HepG2 (cell line): Measurements from ENCODE around the gene OPRL1. TPM values are rescaled to one million over a fixed set of nuclear protein-coding genes. Genes with fewer than 3 reads are reported as not detected.

Experiments
- ARID4A ChIP-seq: sonication (generic); formaldehyde crosslinking; IDR thresholded peaks from 2 replicates; pipeline ENCODE4 v1.5.0; 2020; ENCODE audit warnings: mild to moderate bottlenecking, missing genetic modification reagents, borderline replicate concordance
- CBX5 ChIP-seq: sonication (generic); formaldehyde crosslinking; IDR thresholded peaks from 2 replicates; pipeline ENCODE4 v1.4.0; 2020; ENCODE audit warnings: missing genetic modification reagents, borderline replicate concordance
- CCAR2 ChIP-seq: fragments of 200-400 bp; formaldehyde crosslinking; optimal IDR thresholded peaks from 2 replicates; pipeline ENCODE3; 2018; ENCODE audit warnings: low read depth, mild to moderate bottlenecking, low read length, moderate library complexity
- GLMP ChIP-seq: sonication (generic); formaldehyde crosslinking; IDR thresholded peaks from 2 replicates; pipeline ENCODE4 v1.9.0; 2021; ENCODE audit warnings: missing genetic modification reagents, mild to moderate bottlenecking, borderline replicate concordance
- HMG20B ChIP-seq: conservative IDR thresholded peaks from 2 replicates; pipeline ENCODE4 v1.6.1; 2016; ENCODE audit warnings: missing genetic modification reagents, missing compliant biosample characterization
- HNRNPUL1 ChIP-seq: fragments of 200-400 bp; formaldehyde crosslinking; IDR thresholded peaks from 2 replicates; pipeline ENCODE4 v1.6.1; 2017; ENCODE audit warnings: low read depth, mild to moderate bottlenecking, low read length, moderate library complexity
- KLF16 ChIP-seq, 2 experiments: sonication (generic) in 1 of 2; formaldehyde crosslinking in 1 of 2; IDR thresholded peaks; 2 replicates each; pipeline versions ENCODE4 v1.6.1 to v1.8.0; 2016 to 2023; ENCODE audit warnings: missing genetic modification reagents in 2 of 2, missing compliant biosample characterization in 1 of 2
- NFE2L1 ChIP-seq: sonication (generic); formaldehyde crosslinking; IDR thresholded peaks from 2 replicates; pipeline ENCODE4 v1.4.0; 2020; ENCODE audit warnings: missing genetic modification reagents, mild to moderate bottlenecking, borderline replicate concordance
- NFKBIZ ChIP-seq: IDR thresholded peaks from 2 replicates; pipeline ENCODE4 v1.6.1; 2018; ENCODE audit warnings: missing genetic modification reagents, missing compliant biosample characterization
- RELA ChIP-seq: sonication (generic); formaldehyde crosslinking; IDR thresholded peaks from 2 replicates; pipeline ENCODE4 v1.4.0; 2020; ENCODE audit warnings: missing genetic modification reagents
- ZBTB7B ChIP-seq: sonication (generic); formaldehyde crosslinking; IDR thresholded peaks from 2 replicates; pipeline ENCODE4 v1.4.0; 2020; ENCODE audit warnings: missing genetic modification reagents
- ZKSCAN5 ChIP-seq: sonication (generic); formaldehyde crosslinking; IDR thresholded peaks from 2 replicates; pipeline ENCODE4 v1.5.1; 2020; ENCODE audit warnings: mild to moderate bottlenecking, missing genetic modification reagents
- ZNF180 ChIP-seq: sonication (generic); formaldehyde crosslinking; IDR thresholded peaks from 2 replicates; pipeline ENCODE4 v1.4.0; 2020; ENCODE audit warnings: low read depth, missing genetic modification reagents, borderline replicate concordance
- ZNF234 ChIP-seq: sonication (generic); formaldehyde crosslinking; conservative IDR thresholded peaks from 2 replicates; pipeline ENCODE4 v1.5.1; 2020; ENCODE audit warnings: mild to moderate bottlenecking, missing genetic modification reagents
- ZNF30 ChIP-seq: sonication (generic); formaldehyde crosslinking; IDR thresholded peaks from 2 replicates; pipeline ENCODE4 v1.5.0; 2020; ENCODE audit warnings: mild to moderate bottlenecking, missing genetic modification reagents
- ZUFSP ChIP-seq: sonication (generic); formaldehyde crosslinking; IDR thresholded peaks from 2 replicates; pipeline ENCODE4 v1.9.0; 2021; ENCODE audit warnings: missing genetic modification reagents, mild to moderate bottlenecking, borderline replicate concordance
- polyA plus RNA-seq, 8 experiments: library from polyadenylated mRNA; depleted of rRNA in 3 of 8; stranded (reverse) in 7 of 8; unstranded in 1 of 8; fragments of >200 nt; fragmentation: Illumina TruSeq in 4 of 8; extraction: Trizol in 4 of 8; gene quantifications; 2 replicates each; pipeline versions ENCODE4 v1.2.1 to v1.2.3, GENCODE V29; 2011 to 2016; ENCODE audit warnings: low read depth in 4 of 8, missing spikeins in 1 of 8, mixed read lengths in 1 of 8; ENCODE audit not compliant: insufficient read depth in 1 of 8
- total RNA-seq, 5 experiments: library from RNA; depleted of rRNA; stranded (reverse); fragments of >200 nt; fragmentation: Illumina TruSeq; extraction: Trizol; gene quantifications; 2 replicates each; pipeline ENCODE4 v1.2.3, GENCODE V29; 2016; ENCODE audit warnings: low read depth in 1 of 5
- TF ChIP-seq, protein P1 (sequence below): sonication (generic); formaldehyde crosslinking; conservative IDR thresholded peaks from 2 replicates; pipeline ENCODE4 v1.4.0; 2020; ENCODE audit warnings: missing genetic modification reagents
- TF ChIP-seq, protein P2 (sequence below): sonication (generic); formaldehyde crosslinking; IDR thresholded peaks from 2 replicates; pipeline ENCODE4 v1.4.0; 2020; ENCODE audit warnings: missing genetic modification reagents

OPRL1 gene
- total and polyA plus RNA-seq, 2 of the 13 experiments (the other 11 are each of a cell fraction or from before 2014, with no cell fraction given), result 0.35 to 0.71 TPM

DNA sequence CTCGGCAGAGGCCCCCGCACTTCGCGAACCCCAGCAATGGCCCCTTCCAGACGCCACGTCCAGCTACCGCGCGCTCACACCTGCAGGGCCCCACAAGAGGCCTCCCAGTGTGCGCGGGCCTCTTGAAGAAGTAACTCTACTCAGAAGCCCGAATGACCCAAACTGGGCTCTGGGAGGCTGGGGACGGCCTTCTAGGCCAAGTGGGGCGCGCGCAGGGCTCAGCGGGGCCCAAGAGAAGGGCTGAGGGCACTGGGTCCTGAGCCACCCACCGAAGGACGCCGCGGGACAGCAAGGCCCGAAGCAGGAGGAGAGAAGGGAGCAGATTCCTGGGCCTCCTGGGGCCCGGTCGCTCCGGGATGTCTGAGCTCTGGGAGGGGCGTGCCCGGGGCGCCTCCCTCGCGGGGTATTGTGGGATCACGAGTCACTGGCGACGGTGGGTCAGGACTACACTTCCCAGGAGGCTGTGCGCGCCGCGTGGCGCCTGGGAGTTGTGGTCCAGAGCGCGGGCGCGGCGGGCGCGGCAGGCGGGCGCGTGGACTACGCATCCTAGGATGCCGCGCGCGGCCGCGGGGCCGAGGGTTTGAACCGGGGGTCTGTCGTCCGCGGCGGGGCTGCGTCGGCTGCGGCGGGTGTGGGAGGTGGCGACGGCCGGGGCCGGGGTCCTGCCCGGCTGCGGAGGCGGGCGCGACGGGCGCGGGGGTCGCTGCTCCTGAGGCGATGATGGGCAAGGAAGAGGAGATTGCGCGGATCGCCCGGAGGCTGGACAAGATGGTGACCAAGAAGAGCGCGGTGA is 17.1 kb upstream of the OPRL1 start, which contains the start of gene TCEA2 (continued):
- no peak for TF ChIP-seq HNRNPUL1
- no peak for TF ChIP-seq GLMP (CRISPR knock-in tag)
- peak; percentile 91 for TF ChIP-seq NFE2L1
- peak; percentile 19; the same call in 1 of the 2 replicates for TF ChIP-seq ZKSCAN5
- no peak; the same call in 1 of the 2 replicates for TF ChIP-seq HMG20B
- peak; percentile 89; the same call in 1 of the 2 replicates for TF ChIP-seq ARID4A
- TF ChIP-seq NFKBIZ, result no peak; the same call in none of the 2 replicates
- no peak for TF ChIP-seq ZNF30 (CRISPR knock-in tag)
- peak; percentile 89 for TF ChIP-seq ZNF234 (CRISPR knock-in tag)
- TF ChIP-seq CBX5 (CRISPR knock-in tag), result peak; percentile 90; the same call in 1 of the 2 replicates
- TF ChIP-seq CCAR2, result no peak
- peak; percentile 86; the same call in 1 of the 2 replicates for TF ChIP-seq ZNF180 (CRISPR knock-in tag)
- TF ChIP-seq, protein P1, sequence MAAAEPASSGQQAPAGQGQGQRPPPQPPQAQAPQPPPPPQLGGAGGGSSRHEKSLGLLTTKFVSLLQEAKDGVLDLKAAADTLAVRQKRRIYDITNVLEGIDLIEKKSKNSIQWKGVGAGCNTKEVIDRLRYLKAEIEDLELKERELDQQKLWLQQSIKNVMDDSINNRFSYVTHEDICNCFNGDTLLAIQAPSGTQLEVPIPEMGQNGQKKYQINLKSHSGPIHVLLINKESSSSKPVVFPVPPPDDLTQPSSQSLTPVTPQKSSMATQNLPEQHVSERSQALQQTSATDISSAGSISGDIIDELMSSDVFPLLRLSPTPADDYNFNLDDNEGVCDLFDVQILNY, result peak; percentile 64; the same call in 1 of the 2 replicates
- TF ChIP-seq, protein P2, sequence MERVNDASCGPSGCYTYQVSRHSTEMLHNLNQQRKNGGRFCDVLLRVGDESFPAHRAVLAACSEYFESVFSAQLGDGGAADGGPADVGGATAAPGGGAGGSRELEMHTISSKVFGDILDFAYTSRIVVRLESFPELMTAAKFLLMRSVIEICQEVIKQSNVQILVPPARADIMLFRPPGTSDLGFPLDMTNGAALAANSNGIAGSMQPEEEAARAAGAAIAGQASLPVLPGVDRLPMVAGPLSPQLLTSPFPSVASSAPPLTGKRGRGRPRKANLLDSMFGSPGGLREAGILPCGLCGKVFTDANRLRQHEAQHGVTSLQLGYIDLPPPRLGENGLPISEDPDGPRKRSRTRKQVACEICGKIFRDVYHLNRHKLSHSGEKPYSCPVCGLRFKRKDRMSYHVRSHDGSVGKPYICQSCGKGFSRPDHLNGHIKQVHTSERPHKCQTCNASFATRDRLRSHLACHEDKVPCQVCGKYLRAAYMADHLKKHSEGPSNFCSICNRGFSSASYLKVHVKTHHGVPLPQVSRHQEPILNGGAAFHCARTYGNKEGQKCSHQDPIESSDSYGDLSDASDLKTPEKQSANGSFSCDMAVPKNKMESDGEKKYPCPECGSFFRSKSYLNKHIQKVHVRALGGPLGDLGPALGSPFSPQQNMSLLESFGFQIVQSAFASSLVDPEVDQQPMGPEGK (CRISPR knock-in tag), result peak; percentile 83
- peak; percentile 90; the same call in 1 of the 2 replicates for TF ChIP-seq RELA (CRISPR knock-in tag)
- TF ChIP-seq ZBTB7B, result peak; percentile 77
- peak in 1 of 2 experiments; percentile 98; a peak in 3 of 4 replicates for TF ChIP-seq KLF16 (CRISPR knock-in tag; IDR thresholded peaks at IDR 0.05)
- TF ChIP-seq ZUFSP (CRISPR knock-in tag), result no peak
